Ishikawa (cell line): ENCODE measurements around the gene TGM3.

Experiments
- EP300 ChIP-seq: IDR thresholded peaks from 2 replicates; pipeline ENCODE4 v1.6.1; 2012; ENCODE audit warnings: borderline replicate concordance
- RAD21 ChIP-seq: IDR thresholded peaks from 2 replicates; pipeline ENCODE4 v1.6.1; 2012; ENCODE audit warnings: low read depth
- REST ChIP-seq: IDR thresholded peaks from 2 replicates; pipeline ENCODE4 v1.6.1; 2012; ENCODE audit warnings: low read depth, mild to moderate bottlenecking
- USF1 ChIP-seq: IDR thresholded peaks from 2 replicates; pipeline ENCODE4 v1.6.1; 2012
- YY1 ChIP-seq: IDR thresholded peaks from 2 replicates; pipeline ENCODE4 v1.6.1; 2012; ENCODE audit warnings: low read depth
- ZBTB7A ChIP-seq: IDR thresholded peaks from 2 replicates; pipeline ENCODE4 v1.6.1; 2012; ENCODE audit warnings: low read depth
- TF ChIP-seq, protein P1 (sequence below): IDR thresholded peaks from 2 replicates; pipeline ENCODE4 v1.6.1; 2012

- TF ChIP-seq REST, result no peak
- no peak for TF ChIP-seq YY1
- TF ChIP-seq ZBTB7A, result no peak
- no peak for TF ChIP-seq EP300
- TF ChIP-seq RAD21, result no peak
- no peak for TF ChIP-seq USF1
- TF ChIP-seq, protein P1, sequence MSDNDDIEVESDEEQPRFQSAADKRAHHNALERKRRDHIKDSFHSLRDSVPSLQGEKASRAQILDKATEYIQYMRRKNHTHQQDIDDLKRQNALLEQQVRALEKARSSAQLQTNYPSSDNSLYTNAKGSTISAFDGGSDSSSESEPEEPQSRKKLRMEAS, result no peak
Observed at GRCh38 chr20:2358006-2358405, 62.2 kb downstream of the TGM3 start.
